Retinal pigment epithelial cell (primary cell): ENCODE data around the gene MYL10.

Experiments used
- DNase-seq: peaks from one replicate; pipeline ENCODE4 v3.0.0-alpha.2; 2010; ENCODE audit warnings: low read depth
- H3K4me3 ChIP-seq: 2 replicates; pipeline ENCODE4 v1.5.1; 2011; ENCODE audit warnings: mild to moderate bottlenecking, low read length, control low read depth, moderate library complexity
- TF ChIP-seq, protein P1 (sequence below): conservative IDR thresholded peaks from 2 replicates; pipeline ENCODE4 v1.5.1; 2011; ENCODE audit warnings: low read depth, low read length, control low read depth, inconsistent platforms

The MYL10 gene

DNA sequence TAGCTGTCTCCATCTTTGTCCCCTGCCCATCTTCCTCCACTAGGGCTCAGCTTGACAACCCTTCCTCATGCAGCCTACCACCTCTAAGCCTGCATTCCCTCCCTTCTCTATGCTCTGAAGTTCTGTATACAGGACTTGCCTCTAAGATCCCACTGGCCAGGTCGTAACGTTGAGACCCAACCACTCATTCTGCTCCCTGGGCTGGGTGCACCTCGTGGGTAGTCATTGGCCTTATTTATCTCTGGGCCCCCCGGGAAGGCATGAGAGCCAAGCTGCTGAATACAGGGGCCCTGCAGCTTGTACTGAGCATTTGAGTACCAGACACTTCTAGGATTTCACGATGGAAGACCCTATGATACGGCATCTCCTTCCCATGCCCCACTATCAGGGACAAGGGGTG is 31.2 kb downstream of the MYL10 start:
- DNase-seq, result no peak
- TF ChIP-seq, protein P1, sequence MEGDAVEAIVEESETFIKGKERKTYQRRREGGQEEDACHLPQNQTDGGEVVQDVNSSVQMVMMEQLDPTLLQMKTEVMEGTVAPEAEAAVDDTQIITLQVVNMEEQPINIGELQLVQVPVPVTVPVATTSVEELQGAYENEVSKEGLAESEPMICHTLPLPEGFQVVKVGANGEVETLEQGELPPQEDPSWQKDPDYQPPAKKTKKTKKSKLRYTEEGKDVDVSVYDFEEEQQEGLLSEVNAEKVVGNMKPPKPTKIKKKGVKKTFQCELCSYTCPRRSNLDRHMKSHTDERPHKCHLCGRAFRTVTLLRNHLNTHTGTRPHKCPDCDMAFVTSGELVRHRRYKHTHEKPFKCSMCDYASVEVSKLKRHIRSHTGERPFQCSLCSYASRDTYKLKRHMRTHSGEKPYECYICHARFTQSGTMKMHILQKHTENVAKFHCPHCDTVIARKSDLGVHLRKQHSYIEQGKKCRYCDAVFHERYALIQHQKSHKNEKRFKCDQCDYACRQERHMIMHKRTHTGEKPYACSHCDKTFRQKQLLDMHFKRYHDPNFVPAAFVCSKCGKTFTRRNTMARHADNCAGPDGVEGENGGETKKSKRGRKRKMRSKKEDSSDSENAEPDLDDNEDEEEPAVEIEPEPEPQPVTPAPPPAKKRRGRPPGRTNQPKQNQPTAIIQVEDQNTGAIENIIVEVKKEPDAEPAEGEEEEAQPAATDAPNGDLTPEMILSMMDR, result no peak
- H3K4me3 ChIP-seq, result no peak overlapping the region

DNA sequence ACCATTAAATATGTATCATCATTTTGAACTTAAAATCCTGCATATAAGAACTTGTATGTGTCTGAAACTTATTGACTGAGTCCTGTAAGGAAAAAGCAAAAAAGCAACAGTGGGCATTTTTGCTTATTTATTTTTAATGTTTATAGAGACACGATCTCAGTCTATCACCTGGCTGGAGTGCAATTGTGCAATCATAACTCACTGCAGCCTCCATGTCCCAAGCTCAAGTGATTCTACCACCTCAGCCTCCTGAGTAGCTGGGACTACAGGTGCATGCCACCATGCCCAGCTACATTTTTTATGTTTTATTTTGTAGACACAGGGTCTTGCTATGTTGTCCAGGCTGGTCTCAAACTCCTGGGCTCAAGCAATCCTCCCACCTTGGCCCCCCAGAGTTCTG is 32.2 kb downstream of the MYL10 start:
- no peak overlapping the region for H3K4me3 ChIP-seq
- TF ChIP-seq, protein P1, result no peak
- DNase-seq, result no peak

DNA sequence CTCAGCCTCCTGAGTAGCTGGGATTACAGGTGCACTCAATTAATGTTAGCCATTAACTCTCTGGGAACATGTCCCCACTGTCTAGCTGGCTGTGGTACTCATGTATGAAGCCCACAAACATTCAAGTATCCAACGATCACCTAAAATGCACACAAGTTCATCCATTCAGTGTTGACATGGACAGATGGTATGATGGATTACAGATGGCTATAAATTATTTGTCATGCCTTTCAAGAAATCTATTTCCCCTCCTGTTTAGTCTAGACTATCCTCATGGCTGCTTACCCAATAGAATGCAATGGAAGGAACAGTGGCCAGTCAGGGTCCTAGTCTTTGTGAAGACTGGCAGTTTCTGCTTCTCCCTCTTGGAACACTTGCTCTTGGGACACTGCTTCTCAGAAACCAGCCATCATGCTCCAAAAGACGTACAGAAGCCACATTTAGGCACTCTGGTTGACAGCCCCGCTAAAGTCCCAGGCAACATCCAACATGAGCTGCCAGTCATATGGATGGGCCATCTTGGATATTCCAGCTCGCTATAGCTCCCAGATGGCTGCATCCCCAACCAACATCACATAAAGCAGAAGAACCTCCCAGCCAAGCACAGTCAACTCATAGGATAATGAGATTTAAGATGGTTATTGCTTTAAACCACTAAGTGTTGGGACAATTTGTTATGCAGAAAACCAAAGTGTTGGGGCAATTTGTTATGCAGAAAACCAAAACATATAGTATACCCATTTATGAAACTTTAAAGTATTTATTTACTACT is 33.1 kb downstream of the MYL10 start:
- no peak for DNase-seq
- TF ChIP-seq, protein P1, result no peak
- H3K4me3 ChIP-seq, result no peak overlapping the region

DNA sequence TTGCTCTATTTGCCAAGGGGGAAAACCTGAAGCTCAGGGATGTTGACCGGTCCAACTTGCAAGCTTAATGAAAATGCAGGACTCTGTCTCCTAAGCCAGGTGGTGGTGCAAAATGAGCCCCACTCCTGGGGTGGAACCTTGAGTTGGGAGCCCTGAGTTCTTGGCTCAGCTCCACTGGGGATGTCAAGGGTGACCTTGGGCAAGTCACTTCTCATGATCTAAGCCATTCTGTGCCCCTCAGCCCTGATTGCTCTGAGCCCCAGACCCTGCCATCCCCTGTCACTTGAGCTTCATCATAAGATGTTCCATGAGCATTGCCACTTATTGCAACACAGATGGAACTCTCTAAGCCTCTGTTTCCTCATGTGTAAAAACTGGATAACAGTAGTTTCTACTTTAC is 33.9 kb downstream of the MYL10 start:
- no peak for DNase-seq
- TF ChIP-seq, protein P1, result no peak

DNA sequence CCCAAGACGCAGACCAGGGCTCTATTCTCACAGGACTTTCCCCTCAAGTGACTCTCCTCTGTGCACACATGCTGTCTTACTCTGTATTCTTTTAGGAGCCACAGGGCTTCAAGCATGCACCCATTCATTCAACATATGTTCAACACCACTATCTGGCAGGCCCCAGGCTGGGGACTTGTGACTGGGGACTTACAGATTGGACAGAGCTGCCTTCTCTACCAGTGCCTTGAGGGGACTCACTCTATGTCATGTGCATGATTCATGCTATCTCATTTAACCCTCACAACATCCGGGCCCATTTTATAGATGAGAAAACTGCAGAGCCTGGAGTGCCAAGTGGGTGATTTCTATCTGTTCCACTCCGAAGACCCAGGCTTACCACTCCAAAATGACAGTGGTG is 34.3 kb downstream of the MYL10 start:
- H3K4me3 ChIP-seq, result no peak overlapping the region
- DNase-seq, result no peak
- TF ChIP-seq, protein P1, result no peak

More for the DNA sequence above, 33.9 kb downstream of the MYL10 start:
- H3K4me3 ChIP-seq, result no peak overlapping the region

DNA sequence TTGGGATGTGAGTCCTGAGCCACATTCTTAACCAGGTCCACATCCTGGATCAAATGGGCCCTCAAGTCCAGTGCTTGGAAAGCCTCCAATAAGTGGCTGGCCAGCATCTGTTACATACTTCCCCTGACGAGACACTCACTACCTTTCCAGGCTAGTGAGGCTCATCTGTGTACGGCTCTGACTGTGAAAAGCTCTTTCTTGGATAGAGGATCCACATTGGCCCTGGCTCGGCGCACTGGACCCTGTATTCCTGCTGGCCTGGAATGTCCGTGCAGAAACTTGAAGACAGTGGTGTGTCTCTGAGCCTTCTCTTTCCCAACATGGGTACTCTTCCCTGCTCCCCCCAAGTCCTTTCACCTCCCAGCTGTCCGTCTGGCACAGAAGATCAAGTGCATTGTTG is 35.5 kb downstream of the MYL10 start:
- TF ChIP-seq, protein P1, result no peak
- H3K4me3 ChIP-seq, result no peak overlapping the region
- DNase-seq, result no peak

DNA sequence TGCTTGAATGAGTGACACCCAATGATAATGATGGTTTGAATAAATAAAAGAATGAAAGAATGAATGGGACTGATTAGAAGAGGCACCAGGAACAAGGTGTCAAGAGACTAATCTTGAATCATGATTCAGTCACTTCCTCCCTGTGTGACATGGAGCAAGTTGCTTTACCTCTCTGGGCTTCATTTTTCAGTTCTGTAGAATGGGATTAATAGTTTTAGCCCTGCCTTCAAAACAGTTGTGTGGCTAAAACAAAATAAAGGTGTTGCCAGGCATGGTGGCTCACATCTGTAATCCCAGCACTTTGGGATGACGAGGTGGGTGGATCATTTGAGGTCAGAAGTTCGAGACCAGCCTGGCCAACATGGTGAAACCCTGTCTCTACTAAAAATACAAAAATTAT is 37.6 kb downstream of the MYL10 start:
- DNase-seq, result no peak
- TF ChIP-seq, protein P1, result no peak
- H3K4me3 ChIP-seq, result no peak overlapping the region
